ENCODE measurements around the gene MRPS35. TPM values are rescaled to one million over a fixed set of nuclear protein-coding genes. Genes with fewer than 3 reads are reported as not detected.

Gene MRPS35
- total and polyA plus RNA-seq, 9 donors = 23.3 to 44.4 (median 35.5) TPM

DNA sequence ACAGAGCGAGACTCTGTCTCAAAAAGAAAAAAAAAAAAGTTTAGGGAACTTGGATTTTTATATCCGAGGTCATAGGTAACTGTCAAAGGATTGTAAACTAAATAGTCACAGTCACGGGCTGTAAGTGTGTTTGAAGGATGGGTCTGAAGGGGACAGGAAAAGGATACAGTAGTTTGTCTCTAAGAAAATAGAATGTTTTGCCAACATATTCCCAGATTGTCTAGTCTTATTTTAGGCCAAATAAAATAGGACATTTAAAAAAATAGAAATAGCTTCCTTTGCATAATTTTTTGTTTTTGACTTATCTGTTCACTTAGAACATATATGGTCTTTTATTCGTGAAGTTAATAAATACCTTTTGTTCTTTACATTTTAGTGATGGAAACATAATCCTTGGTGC is 38.6 kb upstream of the MRPS35 start:
- DNase-seq = no peak
- WGBS, 3 donors = 81 to 83% (median 82%) methylated on average over 4 of the region's 4 CpGs
- no peaks in the 10 kb centered on the region for H3K4me1 ChIP-seq (ENCODE audit: insufficient read depth)
- TF ChIP-seq, protein P1, sequence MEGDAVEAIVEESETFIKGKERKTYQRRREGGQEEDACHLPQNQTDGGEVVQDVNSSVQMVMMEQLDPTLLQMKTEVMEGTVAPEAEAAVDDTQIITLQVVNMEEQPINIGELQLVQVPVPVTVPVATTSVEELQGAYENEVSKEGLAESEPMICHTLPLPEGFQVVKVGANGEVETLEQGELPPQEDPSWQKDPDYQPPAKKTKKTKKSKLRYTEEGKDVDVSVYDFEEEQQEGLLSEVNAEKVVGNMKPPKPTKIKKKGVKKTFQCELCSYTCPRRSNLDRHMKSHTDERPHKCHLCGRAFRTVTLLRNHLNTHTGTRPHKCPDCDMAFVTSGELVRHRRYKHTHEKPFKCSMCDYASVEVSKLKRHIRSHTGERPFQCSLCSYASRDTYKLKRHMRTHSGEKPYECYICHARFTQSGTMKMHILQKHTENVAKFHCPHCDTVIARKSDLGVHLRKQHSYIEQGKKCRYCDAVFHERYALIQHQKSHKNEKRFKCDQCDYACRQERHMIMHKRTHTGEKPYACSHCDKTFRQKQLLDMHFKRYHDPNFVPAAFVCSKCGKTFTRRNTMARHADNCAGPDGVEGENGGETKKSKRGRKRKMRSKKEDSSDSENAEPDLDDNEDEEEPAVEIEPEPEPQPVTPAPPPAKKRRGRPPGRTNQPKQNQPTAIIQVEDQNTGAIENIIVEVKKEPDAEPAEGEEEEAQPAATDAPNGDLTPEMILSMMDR (IDR thresholded peaks at IDR 0.05) = no peak
- TF ChIP-seq POLR2A (IDR thresholded peaks at IDR 0.05) = no peak
- no peak for TF ChIP-seq EP300 (IDR thresholded peaks at IDR 0.05)
- no peaks in the 10 kb centered on the region for H3K27me3 ChIP-seq
- H3K9me3 ChIP-seq = no peaks in the 10 kb centered on the region
- no peak overlapping the region for H3K4me3 ChIP-seq
- H3K27ac ChIP-seq = no peak overlapping the region
- intact Hi-C loops (cut with DNase I) = no loop called here
- H3K36me3 ChIP-seq = no peaks in the 10 kb centered on the region

GRCh38 chr12:27672643-27673042 is 38.0 kb upstream of the MRPS35 start:
- H3K36me3 ChIP-seq = no peaks in the 10 kb centered on the region
- no peak overlapping the region for H3K27ac ChIP-seq
- no peaks in the 10 kb centered on the region for H3K27me3 ChIP-seq
- no peaks in the 10 kb centered on the region for H3K9me3 ChIP-seq
- no peak for DNase-seq
- H3K4me3 ChIP-seq = no peak overlapping the region
- WGBS, 3 donors = 58 to 79% (median 64%) methylated on average over 1 of the region's 1 CpG
- intact Hi-C loops (cut with DNase I) = no loop called here
- no peaks in the 10 kb centered on the region for H3K4me1 ChIP-seq (ENCODE audit: insufficient read depth)
- TF ChIP-seq, protein P1 (IDR thresholded peaks at IDR 0.05) = no peak
- no peak for TF ChIP-seq POLR2A (IDR thresholded peaks at IDR 0.05)
- no peak for TF ChIP-seq EP300 (IDR thresholded peaks at IDR 0.05)

DNA sequence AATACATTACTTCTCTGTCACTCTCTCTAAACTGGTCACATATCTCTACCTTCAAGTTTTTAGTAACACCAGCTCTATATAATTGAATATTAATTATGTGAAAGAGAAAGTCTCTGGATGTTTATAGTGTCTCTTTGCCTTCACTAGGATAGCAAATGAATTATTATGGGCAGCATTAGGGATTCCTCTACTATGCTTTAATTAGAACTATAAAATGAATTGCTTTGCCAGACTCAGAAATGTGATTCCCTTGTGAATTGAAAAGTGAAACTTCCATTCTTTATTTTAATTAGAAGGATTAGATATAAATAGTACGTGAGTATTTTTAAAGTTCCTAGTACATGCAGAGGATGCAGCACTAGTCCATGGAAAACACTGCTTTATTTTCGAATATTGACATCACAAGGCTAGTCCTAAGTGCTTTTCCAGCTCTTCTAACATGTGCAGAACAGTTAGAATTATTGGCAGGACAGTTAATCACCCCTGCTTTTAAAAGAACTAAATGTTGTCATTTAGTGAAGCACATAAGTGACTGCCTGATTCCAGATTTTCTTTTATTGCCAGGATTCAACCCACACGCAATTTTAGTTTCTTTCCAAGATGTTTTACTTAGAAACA is 37.4 kb upstream of the MRPS35 start:
- Histone ChIP-seq H3K4me3 (no peak overlapping the region), H3K27ac (no peak overlapping the region), H3K27me3 (no peaks in the 10 kb centered on the region), H3K36me3 (no peaks in the 10 kb centered on the region), H3K4me1 (ENCODE audit: insufficient read depth) (no peaks in the 10 kb centered on the region), H3K9me3 (no peaks in the 10 kb centered on the region)
- TF ChIP-seq, protein P1 (IDR thresholded peaks at IDR 0.05) = no peak
- no peak for TF ChIP-seq POLR2A (IDR thresholded peaks at IDR 0.05)
- no peak for TF ChIP-seq EP300 (IDR thresholded peaks at IDR 0.05)
- DNase-seq = no peak
- 26 to 37% (median 34%) methylated on average over 3 of the region's 3 CpGs for WGBS, 3 donors
- intact Hi-C loops (cut with DNase I) = no loop called here

- no peaks in the 10 kb centered on the region for H3K36me3 ChIP-seq
- WGBS, 3 donors = 67 to 77% (median 69%) methylated on average over 2 of the region's 2 CpGs
- no peak overlapping the region for H3K27ac ChIP-seq
- DNase-seq = no peak
- no peaks in the 10 kb centered on the region for H3K4me1 ChIP-seq (ENCODE audit: insufficient read depth)
- no peaks in the 10 kb centered on the region for H3K27me3 ChIP-seq
- intact Hi-C loops (cut with DNase I) = no loop called here
- TF ChIP-seq EP300 (IDR thresholded peaks at IDR 0.05) = no peak
- H3K9me3 ChIP-seq = no peaks in the 10 kb centered on the region
- no peak overlapping the region for H3K4me3 ChIP-seq
Measured at GRCh38 chr12:27674989-27675388, 35.6 kb upstream of the MRPS35 start.

GRCh38 chr12:27680619-27681018 is 30.0 kb upstream of the MRPS35 start:
- no peaks in the 10 kb centered on the region for H3K4me1 ChIP-seq (ENCODE audit: insufficient read depth)
- no peak overlapping the region for H3K27ac ChIP-seq
- no peaks in the 10 kb centered on the region for H3K27me3 ChIP-seq
- H3K36me3 ChIP-seq = no peaks in the 10 kb centered on the region
- H3K9me3 ChIP-seq = no peaks in the 10 kb centered on the region
- H3K4me3 ChIP-seq = no peak overlapping the region
- intact Hi-C loops (cut with DNase I) = no loop called here
- DNase-seq = no peak
- TF ChIP-seq EP300 (IDR thresholded peaks at IDR 0.05) = no peak
- TF ChIP-seq, protein P1 (IDR thresholded peaks at IDR 0.05) = no peak
- TF ChIP-seq POLR2A (IDR thresholded peaks at IDR 0.05) = no peak

All from ovary (tissue), 9 donors.